Natural killer cell (primary cell): ENCODE measurements around the gene ZCCHC14. TPM values are rescaled to one million over a fixed set of nuclear protein-coding genes. Genes with fewer than 3 reads are reported as not detected.

Experiments
- ATAC-seq, 3 donors: fragments of 150-1000 bp in 2 of 3; fragments of 200-7000 bp in 1 of 3; cut with Tn5 transposase; 1 replicate in 1 of 3; 2 replicates in 2 of 3; pipeline ENCODE4 v1.10.0; 2021; ENCODE audit warnings: mild to moderate bottlenecking in 2 of 3, moderate library complexity in 2 of 3
- DNase-seq, 2 donors: peaks; one replicate each; pipeline versions ENCODE4 v3.0.0 to v3.0.0-alpha.2; 2013 to 2021; ENCODE audit warnings: mixed read lengths in 1 of 2
- H3K27ac ChIP-seq: one replicate; pipeline ENCODE4 v1.5.1; 2013; ENCODE audit warnings: mild to moderate bottlenecking, low read length
- H3K27me3 ChIP-seq: one replicate; pipeline ENCODE4 v1.6.1; 2013; ENCODE audit warnings: low read length; ENCODE audit not compliant: control insufficient read depth, insufficient read depth
- H3K36me3 ChIP-seq: one replicate; pipeline ENCODE4 v1.6.1; 2013; ENCODE audit warnings: low read length; ENCODE audit not compliant: control insufficient read depth, insufficient read depth
- H3K4me1 ChIP-seq: one replicate; pipeline ENCODE4 v1.6.1; 2013; ENCODE audit warnings: low read length; ENCODE audit not compliant: control insufficient read depth, insufficient read depth
- H3K4me3 ChIP-seq: one replicate; pipeline ENCODE4 v1.5.1; 2013; ENCODE audit warnings: low read length
- H3K9me3 ChIP-seq: one replicate; pipeline ENCODE4 v1.6.1; 2013; ENCODE audit warnings: low read length; ENCODE audit not compliant: control insufficient read depth, insufficient read depth
- H3K27ac Mint-ChIP-seq, 2 donors: one replicate each; pipeline ENCODE4 v1.8.0; 2022; ENCODE audit warnings: mild to moderate bottlenecking in 2 of 2, mixed read lengths in 2 of 2, moderate library complexity in 1 of 2
- H3K27me3 Mint-ChIP-seq, 2 donors: one replicate each; pipeline ENCODE4 v1.8.0; 2022; ENCODE audit warnings: low read depth in 2 of 2, mixed read lengths in 2 of 2
- H3K36me3 Mint-ChIP-seq: one replicate; pipeline ENCODE4 v1.8.0; 2022; ENCODE audit warnings: mixed read lengths
- H3K4me1 Mint-ChIP-seq, 2 donors: one replicate each; pipeline ENCODE4 v1.8.0; 2022; ENCODE audit warnings: mixed read lengths in 2 of 2
- H3K4me3 Mint-ChIP-seq: one replicate; pipeline ENCODE4 v1.8.0; 2022; ENCODE audit warnings: mild to moderate bottlenecking, moderate library complexity, mixed read lengths
- H3K9me3 Mint-ChIP-seq, 2 donors: one replicate each; pipeline ENCODE4 v1.8.0; 2022; ENCODE audit warnings: mixed read lengths in 2 of 2
- CTCF ChIP-seq: fragments of 200-600 bp; IDR thresholded peaks from one replicate; pipeline ENCODE4 v1.8.0; 2022; ENCODE audit warnings: antibody characterized with exemption
- WGBS: methylation state at CpG from one replicate; pipeline ENCODE4 v1.1.7; 2013; ENCODE audit warnings: missing lambda C conversion rate; ENCODE audit not compliant: insufficient coverage; 5-methylcytosine and 5-hydroxymethylcytosine counted together
- intact Hi-C: fragments of 100-400 bp; cut with micrococcal nuclease; formaldehyde crosslinking; loops from one replicate; pipeline ENCODE4 v1.14.2; 2022
- total RNA-seq, 4 donors: library from RNA; stranded (reverse); fragments of 120-200 nt in 1 of 4; gene quantifications; one replicate each; pipeline versions ENCODE4 v1.2.3 to v1.2.4, GENCODE V29; 2013 to 2022

The ZCCHC14 gene
- total RNA-seq, 3 donors from 2014 or later (not counting 1 experiment from before 2014, with no cell fraction given): 12.2 to 20.9 (median 19.2) TPM

GRCh38 chr16:87540897-87541146, 48.0 kb upstream of the ZCCHC14 start:
- ATAC-seq (no peak), DNase-seq (no peak)
- 85% methylated on average over 6 of the region's 6 CpGs for WGBS
- TF ChIP-seq CTCF: no peak
- H3K9me3 Mint-ChIP-seq: no peaks in the 10 kb centered on the region
- H3K27me3 ChIP-seq: peaks cover 3% of the 10 kb centered on the region
- peaks cover 36 to 39% of the 10 kb centered on the region in 2 donors for H3K27me3 Mint-ChIP-seq
- peaks cover 8 to 10% of the 10 kb centered on the region in 2 donors for H3K4me1 Mint-ChIP-seq
- H3K36me3 Mint-ChIP-seq: no peaks in the 10 kb centered on the region
- intact Hi-C loops: no loop called here
- H3K9me3 ChIP-seq: peaks cover 1% of the 10 kb centered on the region
- H3K4me3 Mint-ChIP-seq: no peak overlapping the region
- H3K4me3 ChIP-seq: no peak overlapping the region
- no peaks in the 10 kb centered on the region for H3K36me3 ChIP-seq
- no peak overlapping the region for H3K27ac ChIP-seq
- no peak overlapping the region for H3K27ac Mint-ChIP-seq
- H3K4me1 ChIP-seq: peaks cover 9% of the 10 kb centered on the region

- no peaks in the 10 kb centered on the region for H3K9me3 ChIP-seq
- H3K27ac Mint-ChIP-seq: no peak overlapping the region
- no peak for TF ChIP-seq CTCF
- no peak overlapping the region for H3K4me3 ChIP-seq
- intact Hi-C loops: no loop called here
- peaks cover 3% of the 10 kb centered on the region for H3K27me3 ChIP-seq
- peaks cover 36 to 41% of the 10 kb centered on the region in 2 donors for H3K27me3 Mint-ChIP-seq
- no peak overlapping the region for H3K27ac ChIP-seq
- 59% methylated on average over 20 of the region's 20 CpGs for WGBS
- H3K36me3 ChIP-seq: no peaks in the 10 kb centered on the region
- H3K4me3 Mint-ChIP-seq: no peak overlapping the region
- ATAC-seq (no peak), DNase-seq (no peak)
- H3K36me3 Mint-ChIP-seq: no peaks in the 10 kb centered on the region
- peaks cover 9% of the 10 kb centered on the region for H3K4me1 ChIP-seq
- peaks cover 8 to 10% of the 10 kb centered on the region in 2 donors for H3K4me1 Mint-ChIP-seq
- no peaks in the 10 kb centered on the region for H3K9me3 Mint-ChIP-seq
Measured at GRCh38 chr16:87540072-87540896, 47.5 kb upstream of the ZCCHC14 start.

GRCh38 chr16:87539113-87539512, 46.3 kb upstream of the ZCCHC14 start:
- Histone ChIP-seq H3K27ac (no peak overlapping the region), H3K4me3 (no peak overlapping the region), H3K27me3 (peaks cover 3% of the 10 kb centered on the region), H3K36me3 (no peaks in the 10 kb centered on the region), H3K9me3 (no peaks in the 10 kb centered on the region), H3K4me1 (peaks cover 8% of the 10 kb centered on the region)
- no peak overlapping the region for H3K27ac Mint-ChIP-seq
- H3K27me3 Mint-ChIP-seq: peaks cover 36 to 41% of the 10 kb centered on the region in 2 donors
- H3K9me3 Mint-ChIP-seq: no peaks in the 10 kb centered on the region
- H3K4me3 Mint-ChIP-seq: no peak overlapping the region
- no peak for TF ChIP-seq CTCF
- no peaks in the 10 kb centered on the region for H3K36me3 Mint-ChIP-seq
- 90% methylated on average over 11 of the region's 11 CpGs for WGBS
- H3K4me1 Mint-ChIP-seq: peaks cover 5 to 6% of the 10 kb centered on the region in 2 donors
- no peak for ATAC-seq
- no peak for DNase-seq
- intact Hi-C loops: no loop called here

GRCh38 chr16:87538594-87538993, 45.8 kb upstream of the ZCCHC14 start:
- Histone ChIP-seq H3K4me3 (no peak overlapping the region), H3K27me3 (peaks cover 3% of the 10 kb centered on the region), H3K27ac (no peak overlapping the region), H3K9me3 (no peaks in the 10 kb centered on the region), H3K4me1 (peaks cover 3% of the 10 kb centered on the region), H3K36me3 (no peaks in the 10 kb centered on the region)
- no peak for TF ChIP-seq CTCF
- no peaks in the 10 kb centered on the region for H3K9me3 Mint-ChIP-seq
- 72% methylated on average over 10 of the region's 11 CpGs for WGBS
- no peaks in the 10 kb centered on the region for H3K36me3 Mint-ChIP-seq
- H3K4me1 Mint-ChIP-seq: peaks cover under 1% of the 10 kb centered on the region in 2 donors
- H3K27ac Mint-ChIP-seq: no peak overlapping the region
- peaks cover 36 to 41% of the 10 kb centered on the region in 2 donors for H3K27me3 Mint-ChIP-seq
- DNase-seq: no peak
- intact Hi-C loops: no loop called here
- no peak overlapping the region for H3K4me3 Mint-ChIP-seq
- no peak for ATAC-seq
